Fibroblast of skin of right biceps (primary cell): ENCODE measurements around the gene NTN1.

Source experiments
- DNase-seq: peaks from one replicate; pipeline ENCODE4 v3.0.0-alpha.2; 2013

Gene NTN1

GRCh38 chr17:9202532-9202931, 181.2 kb downstream of the NTN1 start:
- DNase-seq = peak; percentile 64

DNA sequence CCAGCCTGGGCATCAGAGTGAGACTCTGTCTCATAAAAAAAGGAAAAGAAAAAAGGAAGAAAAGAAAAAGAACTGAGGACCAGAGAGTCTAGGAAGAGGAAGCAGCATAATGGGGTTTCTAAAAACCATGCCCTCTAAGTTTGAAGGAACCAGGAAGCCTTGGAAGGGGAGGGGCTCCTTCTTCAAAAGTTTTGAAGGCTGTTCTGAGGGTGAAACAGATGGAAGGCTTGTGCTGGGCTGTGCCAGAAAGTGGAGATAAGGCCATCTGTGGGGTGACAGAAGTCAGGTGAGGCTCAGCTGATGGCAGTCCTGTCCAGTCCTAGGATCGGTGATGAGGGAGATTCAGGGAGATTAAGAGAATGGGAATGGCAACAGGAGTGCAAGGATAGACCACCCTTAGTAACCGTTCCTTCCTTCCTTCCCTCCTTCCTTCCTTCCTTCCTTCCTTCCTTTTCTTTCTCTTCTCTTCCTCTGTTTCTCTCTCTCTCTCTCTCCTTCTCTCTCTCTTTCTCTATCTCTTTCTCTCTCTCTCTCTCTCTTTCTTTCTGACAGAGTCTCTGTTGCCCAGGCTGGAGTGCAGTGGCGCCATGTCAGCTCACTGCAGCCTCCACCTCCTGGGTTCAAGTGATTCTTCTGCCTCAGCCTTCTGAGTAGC, 182.6 kb downstream of the NTN1 start:
- DNase-seq = no peak

DNA sequence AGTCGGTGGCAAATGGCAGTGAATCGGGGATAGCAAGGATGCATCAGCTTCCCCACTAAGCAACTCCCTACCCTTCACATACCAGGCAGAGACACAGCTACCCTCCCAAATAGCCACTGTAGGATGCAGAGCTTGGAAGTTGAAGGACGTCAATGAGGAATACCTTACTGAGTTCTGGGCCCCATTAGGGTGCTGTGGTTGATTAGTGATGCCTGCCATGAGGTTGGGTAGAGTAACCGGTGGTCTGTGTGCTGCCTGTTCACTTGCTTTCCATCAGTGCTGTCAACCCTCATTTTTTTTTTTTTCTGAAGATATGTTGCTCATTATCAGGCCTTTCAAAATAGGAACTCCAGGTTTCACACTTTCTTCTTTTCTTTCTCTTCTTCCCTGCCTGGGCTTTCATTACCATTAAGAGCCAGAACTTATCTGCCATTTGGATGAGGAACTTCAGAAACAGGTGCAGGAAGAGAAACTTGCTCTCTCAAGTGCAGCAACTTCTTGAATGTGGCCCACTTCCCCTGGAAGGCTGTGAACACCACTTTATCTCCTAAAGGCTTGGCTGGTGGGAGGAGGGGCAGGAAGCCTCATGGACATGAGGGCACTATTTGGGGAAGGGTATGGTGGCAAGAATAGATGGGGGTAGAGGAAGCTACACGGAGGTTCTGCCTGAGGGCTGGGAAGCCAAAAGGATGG, 183.5 kb downstream of the NTN1 start:
- DNase-seq = no peak

DNA sequence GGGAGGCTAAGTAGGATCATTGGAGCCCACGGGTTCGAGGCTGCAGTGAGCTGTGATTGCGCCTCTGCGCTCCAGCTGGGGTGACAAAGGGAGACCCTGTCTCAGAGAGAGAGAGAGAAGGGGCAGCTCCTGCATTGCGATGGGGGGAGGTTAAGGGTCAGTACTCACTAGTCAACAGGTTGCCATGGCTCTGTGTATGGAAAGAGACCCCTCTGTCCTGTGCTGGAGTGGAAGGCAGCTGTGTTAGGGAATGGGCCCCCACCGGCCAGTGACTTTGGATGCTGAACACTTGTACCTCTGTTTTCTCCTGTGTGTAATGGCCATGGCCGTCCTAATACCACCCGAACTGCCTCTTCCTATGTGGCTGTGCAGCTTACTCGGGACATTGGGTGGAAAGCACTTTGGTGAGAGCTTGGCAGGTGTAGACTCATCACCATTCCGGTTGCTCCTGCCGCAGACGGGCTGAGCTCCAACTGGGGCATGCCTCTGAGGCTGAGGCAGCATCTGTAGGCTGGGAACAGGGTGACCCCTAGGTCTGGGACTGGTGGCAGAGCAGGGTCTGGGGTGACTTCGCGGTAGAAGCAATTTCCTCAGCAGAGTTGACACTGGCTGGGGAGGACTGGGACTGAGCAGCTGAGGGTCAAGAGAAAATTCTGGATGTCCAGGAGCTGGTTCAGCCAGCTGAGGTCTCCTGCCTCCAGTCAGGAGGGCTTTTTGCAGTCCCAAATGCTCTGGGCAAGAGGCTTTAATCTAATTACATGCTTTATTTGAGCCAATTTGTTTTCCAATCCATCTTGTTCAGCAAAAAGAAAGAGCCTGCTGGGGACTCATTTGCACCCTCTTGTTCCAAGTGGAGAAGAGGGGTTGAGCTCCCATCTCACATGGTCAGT, 184.5 kb downstream of the NTN1 start:
- DNase-seq = no peak

GRCh38 chr17:9206410-9206703, 185.0 kb downstream of the NTN1 start:
- DNase-seq = no peak

DNA sequence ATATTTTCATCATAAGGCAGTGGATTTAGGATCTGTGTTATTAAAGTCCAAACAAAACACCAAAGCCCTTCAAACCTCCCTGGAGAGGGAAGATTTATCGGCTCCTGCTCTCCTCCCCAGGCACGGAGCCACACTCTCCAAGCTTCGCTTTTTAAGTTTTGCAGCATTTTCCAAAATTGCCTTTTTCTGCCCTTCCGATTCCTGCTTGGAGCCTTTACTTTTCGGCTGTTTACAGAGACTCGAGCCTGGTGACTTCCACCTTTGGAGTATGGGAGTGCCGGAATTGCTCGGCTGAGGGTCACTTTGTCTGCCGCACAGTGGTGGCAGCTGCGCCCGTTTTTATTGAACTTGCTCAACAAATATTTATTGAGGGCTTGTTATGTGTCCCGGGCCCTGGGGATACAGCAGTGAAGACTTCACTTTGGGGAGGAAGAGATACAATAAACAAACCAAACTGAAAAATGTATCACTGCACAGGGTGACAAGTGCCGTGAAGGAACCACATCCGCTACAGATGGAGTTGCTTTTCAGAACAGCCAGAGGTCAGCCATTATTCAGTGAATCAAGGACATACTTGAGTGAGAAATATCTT, 185.5 kb downstream of the NTN1 start:
- no peak for DNase-seq

- no peak for DNase-seq
These were observed 187.2 kb downstream of the NTN1 start for GRCh38 chr17:9208381-9209105.

GRCh38 chr17:9209347-9209746, 188.0 kb downstream of the NTN1 start:
- DNase-seq = no peak

DNA sequence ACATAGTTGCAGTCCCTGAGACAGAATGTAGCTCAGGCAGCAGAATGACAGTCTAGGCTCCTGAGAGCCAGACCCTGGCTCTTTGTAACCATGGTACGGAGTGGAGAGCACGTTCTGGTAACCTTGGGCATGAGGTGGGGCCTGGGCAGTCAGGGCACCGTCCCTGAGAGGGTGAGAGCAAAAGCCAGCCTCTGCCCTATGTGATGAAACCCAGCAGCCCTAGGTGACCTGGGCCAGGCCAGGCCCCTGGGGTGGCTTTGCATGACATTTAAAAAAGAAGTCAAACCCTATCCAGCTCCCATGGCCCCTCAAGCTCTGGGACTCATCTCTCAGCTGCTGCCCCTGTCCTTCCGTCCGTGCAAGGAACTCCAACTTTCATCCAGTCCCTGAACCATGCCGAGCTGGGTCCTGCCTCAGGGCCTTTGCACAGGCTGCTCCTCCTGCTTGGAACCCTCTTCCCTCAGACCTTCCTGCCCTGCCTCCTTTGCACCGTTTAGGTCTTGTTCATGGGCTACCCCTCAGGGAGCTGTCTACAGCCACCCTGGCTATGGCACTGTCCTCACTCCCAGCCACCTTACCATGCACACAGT, 188.6 kb downstream of the NTN1 start:
- no peak for DNase-seq

GRCh38 chr17:9211133-9211765, 189.9 kb downstream of the NTN1 start:
- no peak for DNase-seq

DNA sequence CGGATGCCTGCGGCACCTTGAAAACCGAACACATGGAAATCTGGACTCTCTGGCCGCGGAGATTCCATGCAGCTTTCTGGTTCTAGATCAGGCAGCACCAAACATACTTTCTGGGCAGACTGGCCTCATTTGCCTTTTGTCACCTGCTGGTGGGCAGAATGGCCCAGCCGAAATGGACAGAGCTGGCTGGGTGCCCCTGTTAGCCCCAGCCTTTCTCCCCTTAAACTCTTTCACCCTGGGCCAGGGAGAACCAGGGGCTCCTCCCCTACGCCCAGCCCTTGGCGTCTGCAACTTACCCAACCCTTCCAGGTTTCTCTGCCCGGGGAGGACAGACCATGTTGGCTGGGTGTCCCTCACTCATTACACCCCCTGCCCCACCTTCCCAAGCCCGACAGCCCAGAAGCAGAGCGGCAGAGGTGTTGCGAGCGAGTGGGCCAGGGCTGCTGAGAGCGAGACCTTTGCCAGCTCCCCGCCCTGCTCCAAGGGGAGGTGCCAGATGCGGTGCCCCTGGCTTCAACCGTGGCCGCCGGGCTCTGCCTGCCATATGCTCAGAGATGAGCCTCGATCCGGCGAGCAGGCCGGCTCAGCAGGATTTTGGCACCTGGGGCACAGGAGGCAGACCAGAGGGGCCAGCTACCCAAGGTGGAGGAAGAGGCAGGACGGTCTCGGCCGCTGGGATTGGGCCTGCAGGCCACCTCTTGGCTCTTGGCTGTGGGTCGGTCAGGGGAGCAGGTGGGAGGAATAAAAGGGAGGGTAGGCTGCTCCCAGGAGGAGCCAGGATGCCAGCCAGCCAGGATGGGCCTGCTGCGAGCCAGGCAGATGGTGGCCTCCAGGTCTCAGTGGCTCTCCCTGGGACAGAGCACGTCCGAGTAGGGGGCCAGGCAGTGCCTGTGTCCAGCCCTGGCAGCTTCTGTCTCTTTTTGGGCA, 191.3 kb downstream of the NTN1 start:
- DNase-seq = no peak

DNA sequence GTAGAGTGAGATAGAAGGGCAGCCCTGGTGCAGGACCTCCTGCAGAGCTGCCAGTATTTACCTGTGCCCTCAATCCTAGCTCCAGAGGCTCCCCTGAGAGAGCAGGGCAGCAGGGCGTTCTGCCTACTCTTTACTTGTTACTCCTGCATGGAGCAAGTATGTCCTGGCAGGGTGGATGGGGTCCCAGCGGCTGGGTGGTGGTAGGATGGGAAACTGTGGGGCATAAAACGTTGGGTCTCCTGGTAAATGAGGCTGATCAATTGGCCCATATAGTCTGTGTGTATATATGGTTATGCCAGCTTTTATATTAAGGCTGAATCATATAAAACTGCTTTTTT, 192.0 kb downstream of the NTN1 start:
- no peak for DNase-seq

DNA sequence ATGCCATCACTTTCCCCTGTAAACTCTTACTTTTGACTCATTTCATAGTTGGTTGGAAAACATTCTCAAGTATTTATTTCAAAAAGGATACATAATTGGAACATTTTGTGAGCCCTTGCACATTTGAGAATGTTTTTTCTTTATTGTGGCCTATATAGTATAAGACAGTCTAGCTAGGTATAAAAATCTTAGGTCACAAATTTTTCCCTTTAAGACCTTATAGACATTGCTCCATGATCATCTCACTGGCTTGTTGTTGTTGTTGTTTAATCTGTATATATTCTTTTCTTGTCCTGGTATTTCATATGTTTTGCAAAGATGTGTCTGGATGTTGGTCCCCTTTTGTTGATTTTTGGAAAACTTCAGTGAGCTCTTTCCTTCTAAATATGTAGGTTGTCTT, 194.2 kb downstream of the NTN1 start:
- no peak for DNase-seq

DNA sequence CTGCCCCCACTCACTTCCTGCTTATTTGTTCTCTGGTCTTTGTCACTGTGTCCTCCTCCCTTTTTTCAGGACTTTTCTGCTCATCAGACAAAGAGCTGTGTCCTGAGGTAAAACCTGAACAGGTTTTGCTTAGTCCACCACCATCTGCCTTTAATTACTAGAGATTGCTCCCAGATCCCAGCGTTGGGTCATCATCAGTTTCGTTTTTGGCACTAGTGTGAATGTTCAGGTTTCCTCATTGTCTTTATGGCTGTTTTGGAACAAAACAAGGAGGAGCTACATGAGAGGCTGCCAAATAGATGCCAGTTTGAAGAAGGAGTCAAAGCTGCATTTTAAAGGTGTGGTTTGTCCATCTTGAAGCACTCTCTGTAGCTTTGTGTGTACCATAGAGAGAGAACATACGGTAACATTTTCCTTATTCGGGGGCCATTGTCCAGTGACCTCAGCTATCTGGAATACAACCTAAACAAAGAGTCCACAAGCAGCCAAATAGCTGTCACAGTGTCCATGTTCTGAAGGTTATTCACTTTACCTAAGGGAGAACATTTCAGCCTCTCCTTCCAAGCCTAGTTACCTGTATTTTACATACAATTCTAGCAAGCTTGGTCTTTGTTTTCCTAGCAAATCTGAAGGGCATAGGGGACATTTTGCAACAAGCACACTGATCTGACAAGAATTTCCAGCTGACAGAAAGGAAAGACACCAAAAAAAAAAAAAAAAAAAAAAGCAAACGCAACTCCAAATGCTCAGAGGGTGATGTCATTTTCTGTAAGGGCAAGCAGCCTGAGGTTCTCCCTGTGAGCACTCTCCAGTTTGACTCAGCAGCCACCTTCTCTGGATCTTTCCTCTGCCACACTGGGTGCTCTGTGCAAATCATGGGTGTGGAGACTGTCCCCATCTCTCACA, 196.1 kb downstream of the NTN1 start:
- peak; percentile 86 for DNase-seq

GRCh38 chr17:9218064-9218635, 196.8 kb downstream of the NTN1 start:
- no peak for DNase-seq

- no peak for DNase-seq
These were observed 197.6 kb downstream of the NTN1 start for GRCh38 chr17:9218911-9219310.

GRCh38 chr17:9219631-9220397, 198.5 kb downstream of the NTN1 start:
- DNase-seq = no peak

DNA sequence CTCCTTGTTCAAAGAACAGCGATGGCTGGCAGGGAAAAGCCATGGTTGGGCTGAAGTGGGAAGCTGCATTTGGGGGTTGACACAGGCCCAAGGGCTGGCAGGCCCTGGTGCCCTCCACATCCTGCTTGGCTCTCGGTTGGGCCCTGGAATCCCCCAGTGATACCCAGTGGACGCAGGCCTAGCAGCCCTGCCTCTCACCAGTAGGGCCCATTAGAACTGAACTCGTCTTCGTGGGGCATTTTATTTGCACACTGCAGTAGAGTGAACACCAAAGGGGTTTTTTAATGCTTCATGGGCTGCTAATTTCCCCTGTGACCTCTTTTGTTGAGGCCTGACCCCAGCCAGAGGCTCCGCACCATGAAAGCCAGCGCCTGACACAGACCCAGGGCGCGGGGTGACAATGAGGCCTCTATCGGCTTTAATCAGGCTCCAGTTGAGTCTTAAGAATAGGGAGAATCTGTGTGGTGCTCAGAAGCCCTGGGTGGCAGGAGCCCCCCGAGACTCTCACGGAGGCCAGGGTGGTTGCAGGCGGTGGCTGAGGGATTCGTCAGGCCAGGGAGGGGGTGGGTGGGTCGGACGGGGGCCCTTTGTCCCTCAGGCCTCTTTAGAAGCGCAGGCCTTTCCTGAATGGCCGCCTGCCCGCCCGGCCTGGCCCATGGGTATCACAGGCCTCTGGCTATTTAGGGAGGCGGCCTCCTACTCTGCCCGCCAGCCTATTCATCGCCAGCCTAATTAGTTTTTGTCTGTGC, 199.3 kb downstream of the NTN1 start:
- no peak for DNase-seq
